Mucosa of rectum (tissue), 2 donors: Measurements from ENCODE around the gene STARD3NL.

ENCODE experiments used
- H3K27ac ChIP-seq, 2 donors: one replicate each; pipeline ENCODE4 v1.7.0; 2013; ENCODE audit warnings: inconsistent platforms in 2 of 2, low read depth in 2 of 2, low read length in 2 of 2
- H3K27me3 ChIP-seq, 2 donors: one replicate each; pipeline ENCODE4 v1.7.0; 2013; ENCODE audit warnings: low read length in 2 of 2; ENCODE audit not compliant: control insufficient read depth in 2 of 2, insufficient read depth in 2 of 2
- H3K36me3 ChIP-seq, 2 donors: one replicate each; pipeline ENCODE4 v1.7.0; 2013; ENCODE audit warnings: low read length in 2 of 2; ENCODE audit not compliant: control insufficient read depth in 2 of 2, insufficient read depth in 2 of 2
- H3K4me1 ChIP-seq, 2 donors: one replicate each; pipeline ENCODE4 v1.7.0; 2013; ENCODE audit warnings: low read length in 2 of 2, mild to moderate bottlenecking in 1 of 2; ENCODE audit not compliant: control insufficient read depth in 2 of 2, insufficient read depth in 2 of 2
- H3K4me3 ChIP-seq, 2 donors: one replicate each; pipeline ENCODE4 v1.7.0; 2013; ENCODE audit warnings: low read length in 2 of 2
- H3K9ac ChIP-seq, 2 donors: one replicate each; pipeline ENCODE4 v1.7.0; 2013; ENCODE audit warnings: low read length in 2 of 2, low read depth in 1 of 2, mild to moderate bottlenecking in 1 of 2
- H3K9me3 ChIP-seq, 2 donors: one replicate each; pipeline ENCODE4 v1.7.0; 2013; ENCODE audit warnings: low read length in 2 of 2; ENCODE audit not compliant: control insufficient read depth in 2 of 2
- donor health status: healthy.
- donor health status: Normal muscosa, but diverticular disease.

The STARD3NL gene

GRCh38 chr7:38178004-38178694 lies at the start of gene STARD3NL:
TSS of gene STARD3NL (plus strand) at chr7:38178245. CDS start at chr7:38207505, 29,260 bp downstream.
- Histone ChIP-seq H3K4me3 (peak within 1 kb of the TSS; percentile 85 to 96), H3K9me3 (no peaks in the 10 kb centered on the region), H3K27ac (peak within 1 kb of the TSS; percentile 90 to 93), H3K27me3 (peaks cover 0 to 2% of the 10 kb centered on the region in 2 donors), H3K9ac (peak within 1 kb of the TSS; percentile 82 to 89), H3K36me3 (no peaks in the 10 kb centered on the region), H3K4me1 (peaks cover 5 to 13% of the 10 kb centered on the region in 2 donors)

DNA sequence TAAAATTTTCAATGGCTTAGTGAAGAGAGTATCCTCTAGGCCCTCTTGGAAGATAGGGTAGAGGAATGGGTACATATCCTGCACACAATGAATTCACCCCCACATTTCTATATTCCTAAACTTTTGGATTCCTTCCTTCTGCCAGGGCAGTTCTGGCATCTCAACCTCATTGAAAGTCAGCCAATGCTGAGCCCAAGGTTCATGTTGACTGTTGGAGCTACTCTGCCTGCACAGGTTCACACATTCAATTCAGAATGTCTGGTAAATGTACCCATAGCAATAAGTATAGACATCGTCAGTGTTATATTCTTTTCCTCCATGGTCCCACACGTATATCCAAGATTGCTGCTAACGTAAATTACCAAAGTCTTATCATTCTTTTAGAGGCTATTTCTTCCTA lies 48.9 kb upstream of the STARD3NL start:
- Histone ChIP-seq H3K4me1 (no peaks in the 10 kb centered on the region), H3K27me3 (peaks cover 0 to 3% of the 10 kb centered on the region in 2 donors), H3K9ac (no peak overlapping the region), H3K27ac (no peak overlapping the region), H3K36me3 (no peaks in the 10 kb centered on the region), H3K9me3 (no peaks in the 10 kb centered on the region), H3K4me3 (no peak overlapping the region)

DNA sequence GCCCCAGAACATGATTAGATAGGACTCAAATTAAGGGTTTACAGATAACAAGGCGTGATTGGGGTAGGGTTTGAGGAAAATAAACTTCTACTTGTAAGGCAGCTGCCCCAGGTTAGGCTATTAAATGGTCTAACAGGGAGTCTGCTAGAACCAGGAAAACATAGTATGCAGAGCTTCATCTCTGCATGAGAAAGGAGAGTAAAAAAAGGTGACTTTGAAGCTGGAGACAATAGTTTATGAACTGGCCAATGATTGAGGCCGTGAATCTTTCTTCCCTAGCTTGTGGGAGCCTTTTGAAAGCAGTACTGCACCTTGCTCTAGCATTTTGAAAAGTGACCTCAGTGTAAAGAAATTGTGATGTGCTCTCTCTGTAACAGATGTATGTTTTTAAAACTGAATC lies 48.5 kb upstream of the STARD3NL start:
- H3K27ac ChIP-seq, result no peak overlapping the region
- peaks cover 0 to 3% of the 10 kb centered on the region in 2 donors for H3K27me3 ChIP-seq
- H3K9ac ChIP-seq, result no peak overlapping the region
- H3K4me1 ChIP-seq, result no peaks in the 10 kb centered on the region
- no peaks in the 10 kb centered on the region for H3K9me3 ChIP-seq
- H3K36me3 ChIP-seq, result no peaks in the 10 kb centered on the region
- H3K4me3 ChIP-seq, result no peak overlapping the region

DNA sequence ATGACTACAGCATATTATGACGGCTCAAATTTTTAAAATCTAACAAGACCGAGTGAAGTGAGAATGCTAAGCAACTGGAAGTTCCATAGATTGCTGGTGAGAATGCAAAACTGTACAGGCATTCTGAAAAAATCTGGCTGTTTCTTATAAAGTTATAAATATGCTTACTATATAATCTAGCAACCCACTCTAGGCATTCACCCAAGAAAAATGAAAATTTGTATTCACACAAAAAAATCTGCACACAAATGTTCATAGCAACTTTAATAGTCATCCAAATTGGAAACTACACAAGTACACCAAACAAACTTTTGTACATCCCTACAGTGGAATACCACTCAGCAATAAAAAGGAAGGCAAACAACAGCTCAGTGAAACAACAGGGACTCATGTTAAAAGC lies 39.9 kb upstream of the STARD3NL start:
- H3K4me1 ChIP-seq, result no peaks in the 10 kb centered on the region
- no peaks in the 10 kb centered on the region for H3K36me3 ChIP-seq
- H3K27ac ChIP-seq, result no peak overlapping the region
- peaks cover 0 to 3% of the 10 kb centered on the region in 2 donors for H3K27me3 ChIP-seq
- H3K9me3 ChIP-seq, result no peaks in the 10 kb centered on the region
- no peak overlapping the region for H3K9ac ChIP-seq
- H3K4me3 ChIP-seq, result no peak overlapping the region

DNA sequence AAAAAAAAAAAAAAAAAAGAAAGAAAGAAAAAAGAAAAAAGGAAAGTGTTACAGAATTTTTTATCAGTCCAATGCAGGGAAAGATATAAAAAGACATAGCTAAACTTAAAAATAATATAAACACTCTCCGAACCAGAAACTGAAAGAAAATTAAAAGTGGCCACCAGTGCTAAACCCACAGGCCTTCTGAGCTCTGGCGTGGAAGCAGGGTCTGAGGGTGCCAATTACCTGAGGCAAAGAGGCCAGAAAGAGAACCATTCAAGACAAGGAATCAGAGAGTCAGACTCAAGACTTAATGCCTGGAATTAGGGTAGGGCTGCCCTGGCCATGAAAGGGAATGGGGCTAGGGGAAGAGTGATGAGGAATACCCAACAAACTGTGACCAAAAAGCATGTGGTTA lies 36.9 kb upstream of the STARD3NL start:
- Histone ChIP-seq H3K36me3 (no peaks in the 10 kb centered on the region), H3K4me3 (no peak overlapping the region), H3K4me1 (no peaks in the 10 kb centered on the region), H3K9ac (no peak overlapping the region), H3K27ac (no peak overlapping the region), H3K27me3 (no peaks in the 10 kb centered on the region), H3K9me3 (no peaks in the 10 kb centered on the region)

DNA sequence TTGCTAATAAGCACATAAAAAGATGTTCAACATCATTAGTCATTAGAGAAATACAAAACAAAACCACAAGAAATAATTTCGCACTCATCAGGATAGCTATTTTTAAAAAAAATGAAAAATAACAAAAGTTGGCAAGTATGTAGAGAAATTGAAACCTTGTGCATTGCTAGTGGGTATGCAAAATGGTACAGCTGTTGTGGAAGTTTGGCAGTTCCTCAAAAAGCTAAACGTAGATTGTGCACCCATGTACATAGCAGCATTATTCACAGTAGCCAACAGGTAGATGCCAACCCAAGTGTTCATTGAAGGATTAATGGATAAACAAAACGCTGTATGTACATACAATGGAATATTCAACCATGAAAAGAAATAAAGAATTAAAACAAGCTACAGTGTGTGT lies 35.3 kb upstream of the STARD3NL start:
- H3K4me3 ChIP-seq, result no peak overlapping the region
- no peaks in the 10 kb centered on the region for H3K9me3 ChIP-seq
- H3K4me1 ChIP-seq, result no peaks in the 10 kb centered on the region
- H3K27me3 ChIP-seq, result no peaks in the 10 kb centered on the region
- no peak overlapping the region for H3K27ac ChIP-seq
- no peak overlapping the region for H3K9ac ChIP-seq
- no peaks in the 10 kb centered on the region for H3K36me3 ChIP-seq

GRCh38 chr7:38147005-38147404 lies 31.0 kb upstream of the STARD3NL start:
- H3K27me3 ChIP-seq, result no peaks in the 10 kb centered on the region
- no peaks in the 10 kb centered on the region for H3K9me3 ChIP-seq
- no peaks in the 10 kb centered on the region for H3K36me3 ChIP-seq
- H3K4me3 ChIP-seq, result no peak overlapping the region
- no peaks in the 10 kb centered on the region for H3K4me1 ChIP-seq
- H3K9ac ChIP-seq, result no peak overlapping the region
- H3K27ac ChIP-seq, result no peak overlapping the region

DNA sequence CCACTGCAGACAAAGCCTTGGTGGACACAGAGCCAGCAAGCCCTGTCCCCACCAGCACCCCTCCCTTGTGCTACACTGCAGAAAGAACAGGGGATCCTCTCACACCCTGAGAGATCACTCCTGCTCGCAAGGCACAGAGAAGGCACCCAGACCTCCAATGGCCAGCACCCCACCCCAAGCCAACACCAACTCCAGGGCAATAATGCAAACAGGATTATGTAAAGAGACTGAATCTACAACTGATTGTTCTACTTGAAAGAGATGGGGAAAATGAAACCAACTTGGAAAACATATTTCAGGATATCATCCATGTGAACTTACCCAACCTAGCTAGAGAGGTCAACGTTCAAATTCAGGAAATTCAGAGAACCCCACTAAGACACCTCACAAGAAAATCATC lies 26.5 kb upstream of the STARD3NL start:
- Histone ChIP-seq H3K4me1 (no peaks in the 10 kb centered on the region), H3K27ac (no peak overlapping the region), H3K9me3 (no peaks in the 10 kb centered on the region), H3K36me3 (no peaks in the 10 kb centered on the region), H3K9ac (no peak overlapping the region), H3K27me3 (no peaks in the 10 kb centered on the region), H3K4me3 (no peak overlapping the region)

DNA sequence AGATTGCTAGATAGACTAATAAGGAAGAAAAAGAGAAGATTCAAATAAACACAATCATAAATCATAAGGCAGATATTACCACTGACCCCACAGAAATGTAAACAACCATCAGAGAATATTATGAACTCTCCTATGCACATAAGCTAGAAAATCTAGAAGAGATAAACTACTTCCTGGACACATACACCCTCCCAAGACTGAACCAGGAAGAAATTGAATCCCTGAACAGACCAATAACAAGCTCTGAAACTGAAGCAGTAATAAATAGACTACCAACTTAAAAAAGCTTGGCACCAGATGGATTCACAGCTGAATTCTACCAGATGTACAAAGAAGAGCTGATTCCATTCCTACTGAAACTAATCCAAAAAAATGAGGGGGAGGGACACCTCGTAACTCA lies 24.5 kb upstream of the STARD3NL start:
- no peak overlapping the region for H3K27ac ChIP-seq
- no peaks in the 10 kb centered on the region for H3K27me3 ChIP-seq
- no peak overlapping the region for H3K4me3 ChIP-seq
- H3K4me1 ChIP-seq, result no peaks in the 10 kb centered on the region
- H3K36me3 ChIP-seq, result no peaks in the 10 kb centered on the region
- H3K9ac ChIP-seq, result no peak overlapping the region
- no peaks in the 10 kb centered on the region for H3K9me3 ChIP-seq

GRCh38 chr7:38154278-38154677 lies 23.8 kb upstream of the STARD3NL start:
- Histone ChIP-seq H3K27me3 (no peaks in the 10 kb centered on the region), H3K36me3 (no peaks in the 10 kb centered on the region), H3K27ac (no peak overlapping the region), H3K9ac (no peak overlapping the region), H3K4me3 (no peak overlapping the region), H3K9me3 (no peaks in the 10 kb centered on the region), H3K4me1 (no peaks in the 10 kb centered on the region)
